Keratinocyte (primary cell): ENCODE data around the gene HLA-F. TPM values are rescaled to one million over a fixed set of nuclear protein-coding genes. Genes with fewer than 3 reads are reported as not detected.

ENCODE experiments used
- DNase-seq: peaks from one replicate; pipeline ENCODE4 v3.0.0-alpha.2; 2011; ENCODE audit warnings: low read depth, missing footprints, low spot score
- FAIRE-seq: peaks from 2 replicates; lab custom pipeline; 2011; peaks lifted over from hg19 to GRCh38; lab: Jason Lieb, UNC
- H2AFZ ChIP-seq: 2 replicates; pipeline ENCODE4 v1.6.0; 2012; ENCODE audit warnings: low read length, control low read depth, inconsistent platforms; ENCODE audit not compliant: control insufficient read depth
- H3K27ac ChIP-seq: 2 replicates; pipeline ENCODE4 v1.5.1; 2011; ENCODE audit warnings: low read length; ENCODE audit not compliant: control insufficient read depth, insufficient read depth
- H3K27me3 ChIP-seq: 3 replicates; pipeline ENCODE4 v1.6.0; 2011; ENCODE audit warnings: low read length; ENCODE audit not compliant: control insufficient read depth, insufficient read depth; ENCODE audit errors: extremely low read depth
- H3K36me3 ChIP-seq, 2 experiments: 2 replicates in 1 of 2; 3 replicates in 1 of 2; pipeline ENCODE4 v1.5.1; 2011; ENCODE audit warnings: low read length in 2 of 2, mild to moderate bottlenecking in 1 of 2; ENCODE audit not compliant: control insufficient read depth in 2 of 2, insufficient read depth in 2 of 2; ENCODE audit errors: extremely low read depth in 1 of 2
- H3K4me1 ChIP-seq: 3 replicates; pipeline ENCODE4 v1.5.1; 2011; ENCODE audit warnings: low read length; ENCODE audit not compliant: control insufficient read depth, insufficient read depth; ENCODE audit errors: extremely low read depth
- H3K4me2 ChIP-seq: 3 replicates; pipeline ENCODE4 v1.6.0; 2011; ENCODE audit warnings: low read depth, low read length; ENCODE audit not compliant: control insufficient read depth, insufficient read depth; ENCODE audit errors: extremely low read depth
- H3K4me3 ChIP-seq, 3 experiments: fragments of 200-600 bp in 1 of 3; sonication (generic) in 1 of 3; 2 replicates in 2 of 3; 3 replicates in 1 of 3; pipeline ENCODE4 v1.5.1; 2011 to 2016; ENCODE audit warnings: low read length in 3 of 3, mild to moderate bottlenecking in 3 of 3, control low read depth in 2 of 3, inconsistent platforms in 1 of 3, low read depth in 1 of 3, mixed read lengths in 1 of 3, mixed run types in 1 of 3, moderate library complexity in 1 of 3; ENCODE audit not compliant: control insufficient read depth in 2 of 3, insufficient read depth in 2 of 3; ENCODE audit errors: extremely low read depth in 1 of 3
- H3K79me2 ChIP-seq: 2 replicates; pipeline ENCODE4 v1.6.0; 2012; ENCODE audit warnings: low read length; ENCODE audit not compliant: control insufficient read depth, insufficient read depth
- H3K9ac ChIP-seq: 3 replicates; pipeline ENCODE4 v1.6.0; 2011; ENCODE audit warnings: low read length; ENCODE audit not compliant: control insufficient read depth, insufficient read depth; ENCODE audit errors: extremely low read depth
- H3K9me1 ChIP-seq: 3 replicates; pipeline ENCODE4 v1.6.0; 2011; ENCODE audit warnings: low read length; ENCODE audit not compliant: control insufficient read depth, insufficient read depth; ENCODE audit errors: extremely low read depth
- H3K9me3 ChIP-seq: 2 replicates; pipeline ENCODE4 v1.5.1; 2012; ENCODE audit warnings: low read depth, low read length; ENCODE audit not compliant: control insufficient read depth
- H4K20me1 ChIP-seq: 3 replicates; pipeline ENCODE4 v1.6.0; 2011; ENCODE audit warnings: low read length; ENCODE audit not compliant: control insufficient read depth, insufficient read depth; ENCODE audit errors: extremely low read depth
- EZH2 ChIP-seq: IDR thresholded peaks from one replicate; pipeline ENCODE4 v1.6.1; 2012; ENCODE audit warnings: inconsistent platforms, mild to moderate bottlenecking, low read length, moderate library complexity
- dilution Hi-C: fragments of 300-500 bp; cut with MboI; formaldehyde crosslinking; loops from one replicate; pipeline ENCODE4 v1.7.0; 2020; ENCODE audit warnings: low sequenced_read_pairs; ENCODE audit not compliant: extremely low pct_ligation_motif_present
- polyA plus RNA-seq, 5 experiments: library from polyadenylated mRNA; depleted of rRNA in 3 of 5; stranded (reverse) in 3 of 5; stranded (forward) in 1 of 5; unstranded in 1 of 5; fragments of >200 nt; gene quantifications; 1 replicate in 1 of 5; 2 replicates in 3 of 5; 3 replicates in 1 of 5; pipeline versions ENCODE4 v1.2.1 to v1.2.3, GENCODE V29; 2011 to 2012; ENCODE audit warnings: missing spikeins in 2 of 5, low read depth in 1 of 5, low replicate concordance in 1 of 5
- TF ChIP-seq, protein P1 (sequence below), 3 experiments: IDR thresholded peaks in 1 of 3; conservative IDR thresholded peaks in 1 of 3; optimal IDR thresholded peaks in 1 of 3; 2 replicates in 2 of 3; 3 replicates in 1 of 3; pipeline versions ENCODE3 to v1.5.1; 2011; ENCODE audit warnings: low read length in 3 of 3, mild to moderate bottlenecking in 3 of 3, moderate library complexity in 2 of 3, control low read depth in 1 of 3, inconsistent platforms in 1 of 3; ENCODE audit not compliant: insufficient read depth in 2 of 3; ENCODE audit errors: extremely low read depth in 1 of 3

Gene HLA-F
- polyA plus RNA-seq, 1 donor (not counting 4 experiments of a cell fraction or from before 2014, with no cell fraction given) = 36.2 TPM

DNA sequence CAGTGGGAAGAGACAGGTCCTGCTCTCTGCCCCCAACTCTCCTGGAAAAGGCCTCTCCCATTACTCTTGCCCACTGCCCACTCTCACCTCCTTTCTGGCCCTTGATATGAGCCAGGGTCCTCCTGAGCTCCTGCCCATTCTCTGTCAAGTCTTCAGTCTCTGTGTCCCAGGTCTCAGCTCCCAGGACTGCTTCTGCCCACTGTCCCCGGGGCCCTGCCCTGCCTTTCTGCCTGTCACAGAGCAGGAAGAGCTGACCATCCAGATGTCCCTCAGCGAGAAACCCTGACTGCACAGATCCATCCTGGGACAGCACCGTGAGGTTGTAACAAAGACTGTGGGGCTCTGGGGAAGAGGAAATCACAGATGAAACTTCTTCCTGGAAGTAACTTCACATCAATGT is 22.2 kb downstream of the HLA-F start:
- Histone ChIP-seq H3K27me3 (no peaks in the 10 kb centered on the region), H2AFZ (no peak overlapping the region), H3K27ac (no peak overlapping the region), H3K4me3 (no peak overlapping the region), H3K9me3 (no peaks in the 10 kb centered on the region), H3K36me3 (peaks cover 6 to 35% of the 10 kb centered on the region in 2 experiments), H4K20me1 (no peaks in the 10 kb centered on the region), H3K79me2 (peaks cover 13% of the 10 kb centered on the region), H3K9ac (no peak overlapping the region), H3K4me1 (peaks cover 3% of the 10 kb centered on the region), H3K4me2 (no peak overlapping the region), H3K9me1 (no peaks in the 10 kb centered on the region)
- no peak for DNase-seq
- dilution Hi-C loops = no loop called here
- TF ChIP-seq, protein P1, sequence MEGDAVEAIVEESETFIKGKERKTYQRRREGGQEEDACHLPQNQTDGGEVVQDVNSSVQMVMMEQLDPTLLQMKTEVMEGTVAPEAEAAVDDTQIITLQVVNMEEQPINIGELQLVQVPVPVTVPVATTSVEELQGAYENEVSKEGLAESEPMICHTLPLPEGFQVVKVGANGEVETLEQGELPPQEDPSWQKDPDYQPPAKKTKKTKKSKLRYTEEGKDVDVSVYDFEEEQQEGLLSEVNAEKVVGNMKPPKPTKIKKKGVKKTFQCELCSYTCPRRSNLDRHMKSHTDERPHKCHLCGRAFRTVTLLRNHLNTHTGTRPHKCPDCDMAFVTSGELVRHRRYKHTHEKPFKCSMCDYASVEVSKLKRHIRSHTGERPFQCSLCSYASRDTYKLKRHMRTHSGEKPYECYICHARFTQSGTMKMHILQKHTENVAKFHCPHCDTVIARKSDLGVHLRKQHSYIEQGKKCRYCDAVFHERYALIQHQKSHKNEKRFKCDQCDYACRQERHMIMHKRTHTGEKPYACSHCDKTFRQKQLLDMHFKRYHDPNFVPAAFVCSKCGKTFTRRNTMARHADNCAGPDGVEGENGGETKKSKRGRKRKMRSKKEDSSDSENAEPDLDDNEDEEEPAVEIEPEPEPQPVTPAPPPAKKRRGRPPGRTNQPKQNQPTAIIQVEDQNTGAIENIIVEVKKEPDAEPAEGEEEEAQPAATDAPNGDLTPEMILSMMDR (optimal IDR thresholded peaks at IDR 0.05 in 1 of 3, IDR thresholded peaks at IDR 0.05 in 1 of 3, conservative IDR thresholded peaks at IDR 0.05 in 1 of 3; ENCODE audit: extremely low read depth in 1 of 3, insufficient read depth in 2 of 3, low read length in 3 of 3) = no peak
- no peak for TF ChIP-seq EZH2
- no peak for FAIRE-seq

DNA sequence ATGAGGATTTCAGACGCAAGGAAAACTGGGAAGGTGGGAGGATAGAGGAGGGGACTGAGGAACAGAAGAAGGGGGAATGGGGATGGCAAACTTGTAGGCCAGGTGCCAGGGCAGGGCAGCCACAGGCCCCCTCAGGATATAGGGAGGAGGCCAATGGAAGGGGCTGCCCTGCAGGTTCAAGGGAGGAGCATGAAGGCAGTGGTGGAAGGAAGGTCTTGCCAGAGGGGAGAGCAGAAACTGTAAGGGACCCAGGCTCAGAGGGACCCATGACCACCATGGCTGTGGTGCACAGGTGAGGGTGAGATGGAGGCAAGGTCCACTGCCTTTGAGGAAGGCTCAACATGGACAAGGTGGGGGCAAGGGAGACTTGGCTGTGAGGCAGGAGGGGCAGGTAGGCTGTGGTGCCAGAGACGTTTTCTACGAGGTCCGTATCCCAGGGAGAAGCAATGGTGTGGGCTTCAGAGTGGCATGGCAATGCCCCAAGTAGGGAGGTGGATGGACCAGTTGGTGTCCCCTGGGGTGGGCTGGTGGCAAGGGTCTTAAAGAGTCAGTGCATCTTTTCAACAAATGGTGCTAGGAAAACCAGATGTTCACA is 22.7 kb downstream of the HLA-F start:
- Histone ChIP-seq H2AFZ (no peak overlapping the region), H4K20me1 (no peaks in the 10 kb centered on the region), H3K36me3 (peaks cover 6 to 33% of the 10 kb centered on the region in 2 experiments), H3K4me3 (no peak overlapping the region), H3K79me2 (peaks cover 13% of the 10 kb centered on the region), H3K9me1 (no peaks in the 10 kb centered on the region), H3K9ac (no peak overlapping the region), H3K4me1 (peaks cover 3% of the 10 kb centered on the region), H3K27me3 (no peaks in the 10 kb centered on the region), H3K4me2 (no peak overlapping the region), H3K9me3 (no peaks in the 10 kb centered on the region), H3K27ac (no peak overlapping the region)
- dilution Hi-C loops = no loop called here
- no peak for TF ChIP-seq EZH2
- TF ChIP-seq, protein P1 (optimal IDR thresholded peaks at IDR 0.05 in 1 of 3, IDR thresholded peaks at IDR 0.05 in 1 of 3, conservative IDR thresholded peaks at IDR 0.05 in 1 of 3; ENCODE audit: extremely low read depth in 1 of 3, insufficient read depth in 2 of 3, low read length in 3 of 3) = no peak
- no peak for DNase-seq
- no peak for FAIRE-seq
